ENCODE data around the gene HOXA1.
A peak's percentile ranks its signal among the peaks of the same experiment; 100 is the strongest.

The HOXA1 gene

DNA sequence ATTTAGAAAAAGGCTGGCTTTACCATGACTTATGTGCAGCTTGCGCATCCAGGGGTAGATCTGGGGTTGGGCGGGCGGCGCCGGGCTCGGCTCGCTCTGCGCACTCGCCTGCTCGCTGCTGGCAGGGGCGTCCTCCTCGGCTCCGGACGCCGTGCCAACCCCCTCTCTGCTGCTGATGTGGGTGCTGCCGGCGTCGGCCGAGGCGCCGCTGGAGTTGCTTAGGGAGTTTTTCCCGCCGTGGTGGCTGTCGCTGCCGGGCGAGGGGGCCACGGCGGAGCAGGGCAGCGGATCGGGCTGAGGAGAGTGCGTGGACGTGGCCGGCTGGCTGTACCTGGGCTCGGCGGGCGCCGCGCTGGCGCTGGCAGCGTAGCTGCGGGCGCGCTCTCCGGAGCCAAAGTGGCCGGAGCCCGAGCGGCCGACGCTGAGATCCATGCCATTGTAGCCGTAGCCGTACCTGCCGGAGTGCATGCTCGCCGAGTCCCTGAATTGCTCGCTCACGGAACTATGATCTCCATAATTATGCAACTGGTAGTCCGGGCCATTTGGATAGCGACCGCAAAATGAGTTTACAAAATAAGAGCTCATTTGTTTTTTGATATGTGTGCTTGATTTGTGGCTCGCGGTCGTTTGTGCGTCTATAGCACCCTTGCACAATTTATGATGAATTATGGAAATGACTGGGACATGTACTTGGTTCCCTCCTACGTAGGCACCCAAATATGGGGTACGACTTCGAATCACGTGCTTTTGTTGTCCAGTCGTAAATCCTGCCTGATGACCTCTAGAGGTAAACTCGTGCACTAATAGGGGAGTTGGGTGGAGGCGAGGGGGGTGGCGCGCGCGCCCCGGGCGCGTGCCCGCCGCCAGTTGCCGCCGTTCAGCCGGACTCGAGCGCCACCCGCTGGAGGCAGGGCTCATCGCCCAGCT is 47.5 kb upstream of the HOXA1 start, which contains the start of gene HOXA5 (continued):
- 0 out of 2 replicates have a peak, but pooled peaks have one; percentile 15 for TF ChIP-seq PRDM4 (tag by site-specific recombination; IDR thresholded peaks at IDR 0.05)
- peak; percentile 76 for TF ChIP-seq ZEB2 (tag by site-specific recombination; IDR thresholded peaks at IDR 0.05)
- TF ChIP-seq, protein P1, sequence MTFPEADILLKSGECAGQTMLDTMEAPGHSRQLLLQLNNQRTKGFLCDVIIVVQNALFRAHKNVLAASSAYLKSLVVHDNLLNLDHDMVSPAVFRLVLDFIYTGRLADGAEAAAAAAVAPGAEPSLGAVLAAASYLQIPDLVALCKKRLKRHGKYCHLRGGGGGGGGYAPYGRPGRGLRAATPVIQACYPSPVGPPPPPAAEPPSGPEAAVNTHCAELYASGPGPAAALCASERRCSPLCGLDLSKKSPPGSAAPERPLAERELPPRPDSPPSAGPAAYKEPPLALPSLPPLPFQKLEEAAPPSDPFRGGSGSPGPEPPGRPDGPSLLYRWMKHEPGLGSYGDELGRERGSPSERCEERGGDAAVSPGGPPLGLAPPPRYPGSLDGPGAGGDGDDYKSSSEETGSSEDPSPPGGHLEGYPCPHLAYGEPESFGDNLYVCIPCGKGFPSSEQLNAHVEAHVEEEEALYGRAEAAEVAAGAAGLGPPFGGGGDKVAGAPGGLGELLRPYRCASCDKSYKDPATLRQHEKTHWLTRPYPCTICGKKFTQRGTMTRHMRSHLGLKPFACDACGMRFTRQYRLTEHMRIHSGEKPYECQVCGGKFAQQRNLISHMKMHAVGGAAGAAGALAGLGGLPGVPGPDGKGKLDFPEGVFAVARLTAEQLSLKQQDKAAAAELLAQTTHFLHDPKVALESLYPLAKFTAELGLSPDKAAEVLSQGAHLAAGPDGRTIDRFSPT (tag by site-specific recombination; IDR thresholded peaks at IDR 0.05): peak; percentile 84
- TF ChIP-seq MZF1 (tag by site-specific recombination; IDR thresholded peaks at IDR 0.05; ENCODE audit: borderline replicate concordance): no peak
- TF ChIP-seq ZNF600 (tag by site-specific recombination; IDR thresholded peaks at IDR 0.05): no peak; the same call in 1 of the 2 replicates
- no peak for TF ChIP-seq ZNF549 (tag by site-specific recombination; IDR thresholded peaks at IDR 0.05)
- TF ChIP-seq, protein P2, sequence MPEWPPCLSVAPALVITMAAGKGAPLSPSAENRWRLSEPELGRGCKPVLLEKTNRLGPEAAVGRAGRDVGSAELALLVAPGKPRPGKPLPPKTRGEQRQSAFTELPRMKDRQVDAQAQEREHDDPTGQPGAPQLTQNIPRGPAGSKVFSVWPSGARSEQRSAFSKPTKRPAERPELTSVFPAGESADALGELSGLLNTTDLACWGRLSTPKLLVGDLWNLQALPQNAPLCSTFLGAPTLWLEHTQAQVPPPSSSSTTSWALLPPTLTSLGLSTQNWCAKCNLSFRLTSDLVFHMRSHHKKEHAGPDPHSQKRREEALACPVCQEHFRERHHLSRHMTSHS (tag by site-specific recombination; IDR thresholded peaks at IDR 0.05): no peak
- TF ChIP-seq GLIS1 (tag by site-specific recombination; IDR thresholded peaks at IDR 0.05): peak; percentile 35; the same call in 1 of the 2 replicates
- TF ChIP-seq ZBTB21 (tag by site-specific recombination; IDR thresholded peaks at IDR 0.05): peak; percentile 66; the same call in 1 of the 2 replicates
- no peak for TF ChIP-seq ZNF585B (tag by site-specific recombination; IDR thresholded peaks at IDR 0.05)
- TF ChIP-seq SP7 (tag by site-specific recombination; IDR thresholded peaks at IDR 0.05): peak; percentile 63
- TF ChIP-seq ZNF623 (tag by site-specific recombination; IDR thresholded peaks at IDR 0.05): no peak
- TF ChIP-seq ZNF76 (tag by site-specific recombination; IDR thresholded peaks at IDR 0.05; ENCODE audit: borderline replicate concordance, low read depth): 0 out of 2 replicates have a peak, but pooled peaks have one; percentile 37
- TF ChIP-seq SP3 (tag by site-specific recombination; IDR thresholded peaks at IDR 0.05): peak; percentile 30; the same call in 1 of the 2 replicates
- TF ChIP-seq ZNF416 (tag by site-specific recombination; IDR thresholded peaks at IDR 0.05): no peak
- no peak for TF ChIP-seq ZNF174 (tag by site-specific recombination; IDR thresholded peaks at IDR 0.05)
- peak; percentile 11; the same call in 1 of the 2 replicates for TF ChIP-seq ZNF394 (tag by site-specific recombination; IDR thresholded peaks at IDR 0.05; ENCODE audit: borderline replicate concordance)
- peak; percentile 4; the same call in 1 of the 2 replicates for TF ChIP-seq ZNF426 (tag by site-specific recombination; IDR thresholded peaks at IDR 0.05)
- TF ChIP-seq ZNF629 (tag by site-specific recombination; IDR thresholded peaks at IDR 0.05): peak; percentile 88
- no peak for TF ChIP-seq ZNF510 (tag by site-specific recombination; IDR thresholded peaks at IDR 0.05; ENCODE audit: insufficient replicate concordance)
- peak; percentile 84 for TF ChIP-seq TSHZ1 (tag by site-specific recombination; IDR thresholded peaks at IDR 0.05; ENCODE audit: borderline replicate concordance)
- peak; percentile 76 for TF ChIP-seq WT1 (tag by site-specific recombination; IDR thresholded peaks at IDR 0.05)
- peak; percentile 71 for TF ChIP-seq KLF17 (tag by site-specific recombination; IDR thresholded peaks at IDR 0.05)
- TF ChIP-seq PRDM6 (tag by site-specific recombination; IDR thresholded peaks at IDR 0.05): peak; percentile 72
- TF ChIP-seq ZNF335 (tag by site-specific recombination; conservative IDR thresholded peaks at IDR 0.05): no peak

Data from HEK293 (cell line).